GM23248 (cell line): Measurements from ENCODE around the gene FAS. TPM values are rescaled to one million over a fixed set of nuclear protein-coding genes. Genes with fewer than 3 reads are reported as not detected.
A peak's percentile ranks its signal among the peaks of the same experiment; 100 is the strongest.

ENCODE experiments used
- DNase-seq: peaks from one replicate; pipeline ENCODE4 v3.0.0-alpha.2; 2015
- H2AFZ ChIP-seq: fragments of 200-600 bp; sonication (generic); 2 replicates; pipeline ENCODE4 v1.6.1; 2016; ENCODE audit warnings: antibody characterized with exemption
- H3F3A ChIP-seq: fragments of 200-600 bp; sonication (generic); 2 replicates; pipeline ENCODE4 v1.6.1; 2016; ENCODE audit warnings: mild to moderate bottlenecking, antibody characterized with exemption, mixed run types; ENCODE audit not compliant: insufficient read depth
- H3K27ac ChIP-seq: fragments of 200-600 bp; sonication (generic); 2 replicates; pipeline ENCODE4 v1.5.1; 2016; ENCODE audit warnings: mild to moderate bottlenecking
- H3K27me3 ChIP-seq: fragments of 200-600 bp; sonication (generic); replicated peaks from 2 replicates; pipeline ENCODE4 v1.6.1; 2016; ENCODE audit warnings: mild to moderate bottlenecking; ENCODE audit not compliant: insufficient read depth
- H3K36me3 ChIP-seq: fragments of 200-600 bp; sonication (generic); 2 replicates; pipeline ENCODE4 v1.6.1; 2016; ENCODE audit warnings: low read depth, mild to moderate bottlenecking
- H3K4me1 ChIP-seq: fragments of 200-600 bp; sonication (generic); 2 replicates; pipeline ENCODE4 v1.6.1; 2016; ENCODE audit warnings: mild to moderate bottlenecking; ENCODE audit not compliant: insufficient read depth
- H3K4me2 ChIP-seq: fragments of 200-600 bp; sonication (generic); one replicate; pipeline ENCODE4 v1.6.1; 2016; ENCODE audit warnings: mild to moderate bottlenecking; ENCODE audit not compliant: unreplicated experiment
- H3K4me3 ChIP-seq: fragments of 200-600 bp; sonication (generic); 2 replicates; pipeline ENCODE4 v1.5.1; 2016; ENCODE audit warnings: mild to moderate bottlenecking
- H3K79me2 ChIP-seq: fragments of 200-600 bp; sonication (generic); 2 replicates; pipeline ENCODE4 v1.6.1; 2016; ENCODE audit warnings: mild to moderate bottlenecking; ENCODE audit not compliant: insufficient read depth
- H3K9ac ChIP-seq: fragments of 200-600 bp; sonication (generic); 2 replicates; pipeline ENCODE4 v1.6.1; 2016; ENCODE audit warnings: mild to moderate bottlenecking
- H3K9me2 ChIP-seq: fragments of 200-600 bp; sonication (generic); 2 replicates; pipeline ENCODE4 v1.6.1; 2016; ENCODE audit warnings: mixed run types, mild to moderate bottlenecking, moderate library complexity; ENCODE audit not compliant: insufficient read depth
- H3K9me3 ChIP-seq: fragments of 200-600 bp; sonication (generic); one replicate; pipeline ENCODE4 v1.6.1; 2017; ENCODE audit warnings: low read depth
- H4K20me1 ChIP-seq: fragments of 200-600 bp; sonication (generic); 2 replicates; pipeline ENCODE4 v1.6.0; 2016; ENCODE audit not compliant: insufficient read depth
- EZH2 ChIP-seq: fragments of 200-600 bp; sonication (generic); IDR thresholded peaks from 2 replicates; pipeline ENCODE4 v1.6.1; 2018; ENCODE audit warnings: antibody characterized with exemption, mild to moderate bottlenecking; ENCODE audit not compliant: insufficient read depth, poor library complexity, severe bottlenecking
- EZH2phosphoT487 ChIP-seq: fragments of 200-600 bp; sonication (generic); IDR thresholded peaks from 2 replicates; pipeline ENCODE4 v1.6.1; 2018; ENCODE audit warnings: antibody characterized with exemption, moderate library complexity, mild to moderate bottlenecking, low read depth; ENCODE audit not compliant: insufficient read depth
- WGBS, 2 experiments: methylation state at CpG; one replicate each; pipeline ENCODE4 v1.1.6; 2015 to 2017; ENCODE audit warnings: low lambda C conversion rate in 2 of 2, low coverage in 1 of 2; ENCODE audit errors: missing lambda C conversion rate in 2 of 2; 5-methylcytosine and 5-hydroxymethylcytosine counted together
- in situ Hi-C: fragments of 300-500 bp; cut with MboI; formaldehyde crosslinking; loops from 2 replicates; pipeline ENCODE4 v1.15.0; 2020
- polyA plus RNA-seq: library from polyadenylated mRNA; unstranded; fragments of >200 nt; fragmentation: Nextera tagmentation; extraction: Ambion mirVana; gene quantifications from 2 replicates; pipeline ENCODE4 v1.2.1, GENCODE V29; 2016
- total RNA-seq: library from RNA; depleted of rRNA; stranded (reverse); fragments of >200 nt; shearing (Covaris generic); gene quantifications from 2 replicates; pipeline ENCODE4 v1.2.3, GENCODE V29; 2014

The FAS gene
- total and polyA plus RNA-seq, 2 experiments from 2014 or later = 55.4 to 77.8 TPM

DNA sequence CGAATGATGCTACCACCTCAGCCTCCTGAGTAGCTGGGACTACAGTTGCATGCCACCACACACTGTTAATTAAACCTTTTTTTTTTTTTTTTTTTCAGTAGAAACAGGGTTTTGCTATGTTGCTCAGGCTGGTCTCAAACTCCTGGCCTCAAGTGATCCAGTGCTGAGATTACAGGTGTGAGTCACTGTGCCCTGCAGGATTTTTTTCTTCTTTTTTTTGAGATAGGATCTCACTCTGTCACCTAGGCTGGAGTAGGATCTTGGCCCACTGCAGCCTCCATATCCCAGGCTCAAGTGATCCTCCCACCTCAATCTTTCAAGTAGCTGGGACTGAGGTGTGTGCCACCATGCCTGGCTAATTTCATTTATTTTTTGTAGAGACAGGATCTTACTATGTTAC lies 44.4 kb upstream of the FAS start:
- Histone ChIP-seq H3K36me3 (peaks cover 19% of the 10 kb centered on the region; the same call in 1 of the 2 replicates), H3K9ac (no peak overlapping the region), H3K27me3 (no peaks in the 10 kb centered on the region), H3K9me2 (no peaks in the 10 kb centered on the region), H3K27ac (no peak overlapping the region), H3K9me3 (no peaks in the 10 kb centered on the region), H3K4me2 (no peak overlapping the region), H3K79me2 (peaks cover 30% of the 10 kb centered on the region), H4K20me1 (no peaks in the 10 kb centered on the region), H3K4me1 (peaks cover 29% of the 10 kb centered on the region), H3F3A (peaks cover 29% of the 10 kb centered on the region), H2AFZ (no peak overlapping the region), H3K4me3 (no peak overlapping the region)
- in situ Hi-C loops = loop anchor here (25.0 kb wide), 1 partner anchor 259 kb away; no protein-coding TSS in a partner anchor
- DNase-seq = no peak
- 100% methylated on average over 1 of the region's 1 CpG for WGBS, 2 experiments
- TF ChIP-seq EZH2 = no peak
- no peak for TF ChIP-seq EZH2phosphoT487

GRCh38 chr10:88946965-88947590 lies 43.5 kb upstream of the FAS start:
- Histone ChIP-seq H3K27me3 (no peaks in the 10 kb centered on the region), H3K9ac (no peak overlapping the region), H2AFZ (no peak overlapping the region), H3K9me2 (no peaks in the 10 kb centered on the region), H3K4me3 (no peak overlapping the region), H3K27ac (no peak overlapping the region), H4K20me1 (no peaks in the 10 kb centered on the region), H3K79me2 (peaks cover 30% of the 10 kb centered on the region), H3K9me3 (no peaks in the 10 kb centered on the region), H3F3A (peaks cover 34% of the 10 kb centered on the region), H3K36me3 (peaks cover 19% of the 10 kb centered on the region; the same call in 1 of the 2 replicates), H3K4me2 (no peak overlapping the region), H3K4me1 (peaks cover 34% of the 10 kb centered on the region)
- in situ Hi-C loops = loop anchor here (25.0 kb wide), 1 partner anchor 260 kb away; no protein-coding TSS in a partner anchor
- 81 to 83% methylated on average over 5 to 6 of the region's 6 CpGs for WGBS, 2 experiments
- DNase-seq = no peak
- TF ChIP-seq EZH2phosphoT487 (no peak), EZH2 (no peak)

GRCh38 chr10:88949051-88949450 lies 41.5 kb upstream of the FAS start:
- in situ Hi-C loops = loop anchor here (25.0 kb wide), 1 partner anchor 262 kb away; no protein-coding TSS in a partner anchor
- TF ChIP-seq EZH2phosphoT487 (no peak), EZH2 (no peak)
- H3K36me3 ChIP-seq = 0 out of 2 replicates have a peak, but pooled peaks cover 8% of the 10 kb centered on the region
- no peaks in the 10 kb centered on the region for H4K20me1 ChIP-seq
- no peak overlapping the region for H3K4me2 ChIP-seq
- no peak overlapping the region for H2AFZ ChIP-seq
- H3K27me3 ChIP-seq = no peaks in the 10 kb centered on the region
- H3K27ac ChIP-seq = no peak overlapping the region
- peaks cover 30% of the 10 kb centered on the region for H3K79me2 ChIP-seq
- 100% methylated on average over 2 of the region's 2 CpGs for WGBS, 2 experiments
- no peak for DNase-seq
- no peaks in the 10 kb centered on the region for H3K9me2 ChIP-seq
- H3K9ac ChIP-seq = 0 out of 2 replicates have a peak overlapping the region, but pooled peaks have one; percentile 3
- H3K9me3 ChIP-seq = no peaks in the 10 kb centered on the region
- H3K4me3 ChIP-seq = no peak overlapping the region
- peaks cover 47% of the 10 kb centered on the region for H3K4me1 ChIP-seq
- H3F3A ChIP-seq = peaks cover 47% of the 10 kb centered on the region

- Histone ChIP-seq H3K4me3 (peak overlapping the region; percentile 54), H3K9me2 (no peaks in the 10 kb centered on the region), H3K4me1 (peaks cover 47% of the 10 kb centered on the region), H3K79me2 (peaks cover 30% of the 10 kb centered on the region), H3K27ac (peak overlapping the region; percentile 66), H3K27me3 (no peaks in the 10 kb centered on the region), H2AFZ (peak overlapping the region; percentile 3; the same call in 1 of the 2 replicates), H3F3A (peaks cover 50% of the 10 kb centered on the region), H3K4me2 (peak overlapping the region; percentile 72), H3K9me3 (no peaks in the 10 kb centered on the region), H3K9ac (peak overlapping the region; percentile 45), H3K36me3 (0 out of 2 replicates have a peak, but pooled peaks cover 2% of the 10 kb centered on the region), H4K20me1 (no peaks in the 10 kb centered on the region)
- in situ Hi-C loops = loop anchor here (25.0 kb wide), 1 partner anchor 263 kb away; no protein-coding TSS in a partner anchor
- peak; percentile 27 for DNase-seq
- 53 to 64% methylated on average over 3 of the region's 3 CpGs for WGBS, 2 experiments
- TF ChIP-seq EZH2 = no peak
- TF ChIP-seq EZH2phosphoT487 = no peak
Observed at GRCh38 chr10:88949912-88950837, 40.4 kb upstream of the FAS start.
